H1 (cell line): ENCODE measurements around the gene CHD2. TPM values are rescaled to one million over a fixed set of nuclear protein-coding genes. Genes with fewer than 3 reads are reported as not detected.

Experiments
- KDM1A ChIP-seq: fragments of 200-600, 300-600 bp; sonication (generic); IDR thresholded peaks from 2 replicates; pipeline ENCODE4 v1.7.1; 2016; ENCODE audit warnings: mild to moderate bottlenecking, low read length, borderline replicate concordance
- SIRT6 ChIP-seq: IDR thresholded peaks from one replicate; pipeline ENCODE4 v1.7.1; 2012; ENCODE audit warnings: low read length, inconsistent platforms
- polyA plus RNA-seq, 7 experiments: library from polyadenylated mRNA; depleted of rRNA in 3 of 7; stranded (reverse) in 5 of 7; unstranded in 2 of 7; fragments of >200 nt in 5 of 7; fragments of 200-250 nt in 2 of 7; gene quantifications; 1 replicate in 5 of 7; 2 replicates in 1 of 7; 4 replicates in 1 of 7; pipeline versions ENCODE4 v1.2.1 to v1.2.3, GENCODE V29; 2011 to 2013; ENCODE audit warnings: missing spikeins in 2 of 7, mixed read lengths in 2 of 7
- total RNA-seq: library from RNA; stranded (reverse); fragmentation: NEBNext Ultra II Directional; extraction: Animal tissue kit (Norgen Biotek cat#: 25700); gene quantifications from 2 replicates; pipeline ENCODE4 v1.2.1, GENCODE V29; 2021
- TF ChIP-seq, protein P1 (sequence below): IDR thresholded peaks from 2 replicates; pipeline ENCODE4 v1.6.1; 2012; ENCODE audit warnings: inconsistent platforms
- TF ChIP-seq, protein P2 (sequence below): IDR thresholded peaks from 2 replicates; pipeline ENCODE4 v1.6.1; 2011; ENCODE audit warnings: low read length, improper control_type of control experiment

CHD2 gene
- total and polyA plus RNA-seq, 2 of the 8 experiments (the other 6 are each of a cell fraction or from before 2014, with no cell fraction given) = 28.8 to 70.0 TPM

DNA sequence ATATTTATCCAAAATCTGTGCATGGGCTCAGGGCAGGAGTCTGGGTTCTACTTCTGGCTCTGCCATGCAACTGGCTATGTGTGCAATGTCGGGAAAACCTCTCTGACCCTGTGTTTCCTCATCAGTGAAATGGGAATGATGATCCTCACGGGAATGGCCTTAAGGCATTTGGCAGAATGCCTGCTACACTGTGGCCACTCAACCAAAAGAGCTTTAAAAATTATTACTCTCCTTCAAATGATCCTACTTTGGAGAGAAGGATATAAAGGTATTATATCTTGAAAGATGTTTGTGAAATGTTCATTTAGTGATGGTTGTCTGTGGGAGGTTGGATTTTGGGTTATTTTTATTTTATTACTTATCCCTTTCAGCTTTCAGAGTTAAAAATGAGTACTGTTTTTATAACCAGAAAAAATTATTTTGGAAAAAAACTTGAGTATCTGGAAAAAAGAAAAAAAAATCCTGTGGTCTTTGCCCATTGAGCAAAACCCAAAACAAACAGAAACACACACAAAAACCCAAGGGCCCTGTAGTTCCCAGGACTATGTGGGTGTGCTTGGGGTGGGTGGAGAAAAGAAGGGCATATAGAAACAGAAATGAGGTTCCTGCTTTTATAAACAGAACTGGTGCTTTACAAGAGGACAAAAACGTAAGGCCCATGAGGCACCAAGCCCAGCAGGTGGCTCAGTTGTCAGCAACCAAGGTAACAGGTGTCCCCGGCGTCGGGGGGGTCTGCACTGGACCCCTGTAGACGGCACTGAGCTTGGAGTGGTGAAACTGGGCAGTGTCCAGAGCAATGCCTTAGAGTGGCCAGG is 166.9 kb downstream of the CHD2 start (continued):
- TF ChIP-seq SIRT6 (no peak), KDM1A (no peak)
- TF ChIP-seq, protein P1, sequence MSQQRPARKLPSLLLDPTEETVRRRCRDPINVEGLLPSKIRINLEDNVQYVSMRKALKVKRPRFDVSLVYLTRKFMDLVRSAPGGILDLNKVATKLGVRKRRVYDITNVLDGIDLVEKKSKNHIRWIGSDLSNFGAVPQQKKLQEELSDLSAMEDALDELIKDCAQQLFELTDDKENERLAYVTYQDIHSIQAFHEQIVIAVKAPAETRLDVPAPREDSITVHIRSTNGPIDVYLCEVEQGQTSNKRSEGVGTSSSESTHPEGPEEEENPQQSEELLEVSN = no peak
- TF ChIP-seq, protein P2, sequence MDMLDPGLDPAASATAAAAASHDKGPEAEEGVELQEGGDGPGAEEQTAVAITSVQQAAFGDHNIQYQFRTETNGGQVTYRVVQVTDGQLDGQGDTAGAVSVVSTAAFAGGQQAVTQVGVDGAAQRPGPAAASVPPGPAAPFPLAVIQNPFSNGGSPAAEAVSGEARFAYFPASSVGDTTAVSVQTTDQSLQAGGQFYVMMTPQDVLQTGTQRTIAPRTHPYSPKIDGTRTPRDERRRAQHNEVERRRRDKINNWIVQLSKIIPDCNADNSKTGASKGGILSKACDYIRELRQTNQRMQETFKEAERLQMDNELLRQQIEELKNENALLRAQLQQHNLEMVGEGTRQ = no peak
